Prostate gland (tissue), 2 donors: ENCODE measurements around the gene XCL1.

Experiments used
- POLR2A ChIP-seq: fragments of 450-650 bp; IDR thresholded peaks from one replicate; pipeline ENCODE4 v1.6.1; 2016; ENCODE audit warnings: antibody characterized with exemption, mild to moderate bottlenecking
- TF ChIP-seq, protein P1 (sequence below), 4 experiments: fragments of 200-600 bp in 2 of 4; fragments of 450-650 bp in 2 of 4; sonication (generic) in 2 of 4; IDR thresholded peaks; 1 replicate in 3 of 4; 2 replicates in 1 of 4; pipeline ENCODE4 v1.5.1; 2016 to 2019; ENCODE audit warnings: antibody characterized with exemption in 4 of 4, mild to moderate bottlenecking in 2 of 4, moderate library complexity in 2 of 4

DNA sequence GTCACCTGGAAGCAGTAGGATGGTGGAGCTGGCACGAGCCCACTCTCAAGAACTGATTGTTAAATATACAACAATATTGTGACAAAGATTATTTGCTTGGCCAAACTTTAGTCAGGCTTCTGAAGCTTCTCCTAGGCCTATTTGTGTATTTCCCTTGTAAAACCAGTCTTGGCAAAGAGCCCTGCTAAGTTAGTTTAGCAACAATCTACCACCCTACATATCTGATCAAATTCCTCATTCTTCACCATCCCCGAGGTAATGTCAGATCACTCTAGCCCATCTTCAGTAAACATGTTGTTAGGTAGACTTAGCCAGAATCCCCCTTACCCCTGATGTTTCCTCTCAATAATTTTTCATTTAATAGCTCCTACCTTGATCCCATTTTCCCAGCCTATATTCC is 39.6 kb downstream of the XCL1 start:
- TF ChIP-seq, protein P1, sequence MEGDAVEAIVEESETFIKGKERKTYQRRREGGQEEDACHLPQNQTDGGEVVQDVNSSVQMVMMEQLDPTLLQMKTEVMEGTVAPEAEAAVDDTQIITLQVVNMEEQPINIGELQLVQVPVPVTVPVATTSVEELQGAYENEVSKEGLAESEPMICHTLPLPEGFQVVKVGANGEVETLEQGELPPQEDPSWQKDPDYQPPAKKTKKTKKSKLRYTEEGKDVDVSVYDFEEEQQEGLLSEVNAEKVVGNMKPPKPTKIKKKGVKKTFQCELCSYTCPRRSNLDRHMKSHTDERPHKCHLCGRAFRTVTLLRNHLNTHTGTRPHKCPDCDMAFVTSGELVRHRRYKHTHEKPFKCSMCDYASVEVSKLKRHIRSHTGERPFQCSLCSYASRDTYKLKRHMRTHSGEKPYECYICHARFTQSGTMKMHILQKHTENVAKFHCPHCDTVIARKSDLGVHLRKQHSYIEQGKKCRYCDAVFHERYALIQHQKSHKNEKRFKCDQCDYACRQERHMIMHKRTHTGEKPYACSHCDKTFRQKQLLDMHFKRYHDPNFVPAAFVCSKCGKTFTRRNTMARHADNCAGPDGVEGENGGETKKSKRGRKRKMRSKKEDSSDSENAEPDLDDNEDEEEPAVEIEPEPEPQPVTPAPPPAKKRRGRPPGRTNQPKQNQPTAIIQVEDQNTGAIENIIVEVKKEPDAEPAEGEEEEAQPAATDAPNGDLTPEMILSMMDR (IDR thresholded peaks at IDR 0.05), result no peak
- TF ChIP-seq POLR2A, result no peak
